Activated T-helper 17 cell treated with anti-CD3 and anti-CD28 coated beads, Interleukin-2, amount 50 U/mL, for 72 hours (primary cell): ENCODE measurements around the gene CTSS. TPM values are rescaled to one million over a fixed set of nuclear protein-coding genes. Genes with fewer than 3 reads are reported as not detected.
"Not testable (repeated sequence)": the region's sequence is repeated elsewhere in the genome, so short reads cannot be mapped to it uniquely, and the experiment has no call there.

Experiments used
- ATAC-seq: fragments of 150-1000 bp; cut with Tn5 transposase; replicated peaks from 2 replicates; pipeline ENCODE4 v1.10.0; 2021; ENCODE audit warnings: mild to moderate bottlenecking, moderate library complexity
- H3K27ac Mint-ChIP-seq: one replicate; pipeline ENCODE4 v1.8.0; 2022; ENCODE audit warnings: mixed read lengths
- H3K27me3 Mint-ChIP-seq: one replicate; pipeline ENCODE4 v1.8.0; 2022; ENCODE audit warnings: mixed read lengths
- H3K36me3 Mint-ChIP-seq: one replicate; pipeline ENCODE4 v1.8.0; 2022; ENCODE audit warnings: low read depth, mild to moderate bottlenecking, mixed read lengths
- H3K4me1 Mint-ChIP-seq: one replicate; pipeline ENCODE4 v1.8.0; 2022; ENCODE audit warnings: mixed read lengths
- H3K4me3 Mint-ChIP-seq: one replicate; pipeline ENCODE4 v1.8.0; 2022; ENCODE audit warnings: mild to moderate bottlenecking, mixed read lengths
- H3K9me3 Mint-ChIP-seq: one replicate; pipeline ENCODE4 v1.8.0; 2022; ENCODE audit warnings: mixed read lengths
- total RNA-seq, 2 donors: library from RNA; stranded (reverse); gene quantifications; one replicate each; pipeline ENCODE4 v1.2.3, GENCODE V29; 2022

Gene CTSS
- total RNA-seq = 10 to 100 TPM; 61.3 to 71.0 TPM

- Mint-ChIP-seq H3K27me3 (no peaks in the 10 kb centered on the region), H3K36me3 (peaks cover 22% of the 10 kb centered on the region), H3K27ac (peak within 1 kb of the TSS; percentile 98), H3K4me1 (peaks cover 23% of the 10 kb centered on the region), H3K4me3 (peak within 1 kb of the TSS; percentile 99), H3K9me3 (no peaks in the 10 kb centered on the region)
- ATAC-seq = peak; percentile 96
Measured at GRCh38 chr1:150765296-150765976, at the start of gene CTSS. Gene CTSS, minus strand, starts transcription at chr1:150765778. Its CDS starts 1,015 bp downstream, at chr1:150764763.

DNA sequence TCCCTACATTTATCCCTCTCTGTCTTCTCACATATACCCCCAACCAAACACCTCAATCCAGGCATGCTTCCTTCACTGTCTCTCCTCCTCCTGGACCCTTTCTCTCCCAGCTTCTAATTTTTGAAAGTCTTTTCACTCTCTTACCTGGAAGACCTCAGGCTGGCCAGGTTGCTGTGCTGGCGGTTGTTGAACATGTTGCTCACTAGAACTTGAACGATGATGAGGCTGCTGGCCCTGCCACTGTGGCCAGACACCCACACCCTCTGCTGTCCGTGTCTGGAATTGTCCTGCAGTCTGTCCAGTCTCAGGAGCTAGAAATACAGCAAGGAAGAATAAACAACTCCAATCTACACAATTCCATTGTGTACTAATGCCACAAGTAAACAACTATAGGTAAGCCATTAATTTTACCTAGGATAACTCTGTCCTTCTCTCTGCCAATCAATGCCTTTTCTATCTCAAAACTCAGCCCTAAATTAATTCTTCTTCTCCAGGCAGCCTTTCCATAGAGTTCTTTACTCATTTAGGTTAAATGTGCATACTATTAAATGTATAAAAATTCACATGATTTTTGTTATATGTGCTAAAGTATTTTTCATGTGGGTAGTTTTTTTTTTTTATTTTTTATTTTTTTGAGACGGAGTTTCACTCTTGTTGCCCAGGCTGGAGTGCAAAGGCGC is 47.6 kb upstream of the CTSS start:
- no peaks in the 10 kb centered on the region for H3K9me3 Mint-ChIP-seq
- ATAC-seq = no peak
- peaks cover 1% of the 10 kb centered on the region for H3K4me1 Mint-ChIP-seq
- no peak overlapping the region for H3K4me3 Mint-ChIP-seq
- no peaks in the 10 kb centered on the region for H3K27me3 Mint-ChIP-seq
- no peak overlapping the region for H3K27ac Mint-ChIP-seq
- H3K36me3 Mint-ChIP-seq = no peaks in the 10 kb centered on the region

DNA sequence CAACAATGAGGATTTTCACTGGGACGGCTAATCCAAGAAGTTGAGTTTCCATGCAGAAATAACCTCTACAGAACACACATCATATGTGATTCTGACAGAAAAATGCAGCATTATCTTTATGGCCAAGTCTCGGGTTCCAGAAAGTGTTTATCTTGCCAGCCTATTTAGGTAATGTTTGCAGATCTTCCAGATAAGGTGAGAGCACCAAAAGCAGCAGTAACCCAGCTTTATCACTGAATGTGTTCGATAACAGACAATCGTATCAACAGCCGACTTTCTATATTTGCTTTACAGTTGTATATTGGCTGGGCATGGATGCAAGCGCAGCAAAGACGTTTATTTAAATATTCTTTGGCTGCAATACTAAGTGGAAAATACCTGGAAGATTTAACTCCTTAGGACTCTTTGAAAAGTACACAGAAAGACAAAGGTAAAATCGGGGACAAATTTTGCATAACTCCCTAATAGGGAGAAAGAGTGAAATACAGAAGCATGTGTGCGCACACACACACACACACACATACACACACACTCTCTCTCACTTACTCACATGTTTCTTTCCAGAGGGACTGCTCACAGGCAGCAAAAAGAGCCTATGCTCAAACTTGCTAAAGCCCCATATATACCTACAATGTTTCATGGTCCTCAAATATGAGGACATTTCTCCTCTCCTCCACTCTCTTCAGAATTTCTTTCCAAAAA is 45.5 kb upstream of the CTSS start:
- Mint-ChIP-seq H3K36me3 (no peaks in the 10 kb centered on the region), H3K9me3 (no peaks in the 10 kb centered on the region), H3K27ac (no peak overlapping the region), H3K4me3 (no peak overlapping the region), H3K27me3 (no peaks in the 10 kb centered on the region), H3K4me1 (peaks cover 9% of the 10 kb centered on the region)
- no peak for ATAC-seq

DNA sequence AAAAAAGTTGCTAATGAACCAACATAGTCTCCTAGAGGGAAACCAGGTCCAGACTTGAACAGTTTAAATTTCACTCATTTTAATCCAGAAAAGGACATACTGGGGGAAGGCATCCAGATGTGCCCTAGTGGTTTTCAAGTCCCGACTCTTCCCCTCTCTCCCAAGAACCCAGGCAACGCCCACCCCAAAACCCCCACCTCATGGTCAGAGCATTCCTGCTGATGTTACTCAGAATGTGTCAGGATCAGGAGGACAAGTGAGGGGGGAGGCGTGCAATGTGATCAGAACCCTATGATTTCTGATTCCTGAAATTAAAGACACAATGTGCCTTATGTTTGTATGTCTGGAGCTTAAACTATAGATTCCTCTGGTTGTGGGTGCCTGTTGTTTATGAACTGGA is 44.1 kb upstream of the CTSS start:
- Mint-ChIP-seq H3K4me3 (no peak overlapping the region), H3K4me1 (peaks cover 9% of the 10 kb centered on the region), H3K27me3 (no peaks in the 10 kb centered on the region), H3K27ac (no peak overlapping the region), H3K36me3 (no peaks in the 10 kb centered on the region), H3K9me3 (no peaks in the 10 kb centered on the region)
- ATAC-seq = no peak

GRCh38 chr1:150808846-150809245 is 43.3 kb upstream of the CTSS start:
- no peak overlapping the region for H3K27ac Mint-ChIP-seq
- H3K27me3 Mint-ChIP-seq = no peaks in the 10 kb centered on the region
- H3K9me3 Mint-ChIP-seq = no peaks in the 10 kb centered on the region
- H3K4me3 Mint-ChIP-seq = no peak overlapping the region
- H3K36me3 Mint-ChIP-seq = no peaks in the 10 kb centered on the region
- H3K4me1 Mint-ChIP-seq = peaks cover 9% of the 10 kb centered on the region
- ATAC-seq = no peak

DNA sequence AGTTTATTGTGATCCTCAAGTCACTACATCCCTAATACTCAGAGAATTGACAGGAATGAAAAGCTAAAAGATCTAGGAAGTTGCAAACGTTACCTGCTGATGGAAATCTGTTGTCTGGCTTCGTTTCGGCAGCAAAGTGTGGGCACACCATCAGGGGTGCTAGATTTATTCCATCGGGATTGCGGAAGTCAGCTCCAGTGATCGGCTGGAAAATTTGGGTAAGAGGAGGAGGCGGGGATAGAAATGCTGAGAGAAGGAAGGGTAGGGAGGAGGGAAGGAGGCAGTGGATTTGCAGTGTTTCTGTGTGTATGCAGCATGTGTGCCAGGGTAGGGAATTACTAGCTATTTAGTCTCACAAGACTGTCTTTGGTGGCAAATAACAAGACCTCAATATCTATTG is 42.5 kb upstream of the CTSS start, which contains the start of gene CTSK:
TSS of gene CTSK (minus strand) at position 140 of the 400 bp plus-strand sequence. CDS start 1,455 bp downstream, outside the sequence.
- no peaks in the 10 kb centered on the region for H3K9me3 Mint-ChIP-seq

GRCh38 chr1:150807249-150808023 is 41.9 kb upstream of the CTSS start:
- Mint-ChIP-seq H3K4me3 (no peak overlapping the region), H3K27me3 (no peaks in the 10 kb centered on the region), H3K36me3 (peaks cover 6% of the 10 kb centered on the region), H3K9me3 (no peaks in the 10 kb centered on the region), H3K27ac (no peak overlapping the region), H3K4me1 (peaks cover 9% of the 10 kb centered on the region)
- no peak for ATAC-seq

More for the DNA sequence above, 42.5 kb upstream of the CTSS start, which contains the start of gene CTSK:
- no peak within 1 kb of the TSS for H3K27ac Mint-ChIP-seq
- H3K27me3 Mint-ChIP-seq = no peaks in the 10 kb centered on the region
- H3K4me1 Mint-ChIP-seq = peaks cover 9% of the 10 kb centered on the region
- ATAC-seq = no peak
- peaks cover 5% of the 10 kb centered on the region for H3K36me3 Mint-ChIP-seq
- H3K4me3 Mint-ChIP-seq = no peak within 1 kb of the TSS

- no peak for ATAC-seq
- Mint-ChIP-seq H3K27ac (no peak overlapping the region), H3K4me3 (no peak overlapping the region), H3K36me3 (peaks cover 6% of the 10 kb centered on the region), H3K4me1 (peaks cover 9% of the 10 kb centered on the region), H3K27me3 (no peaks in the 10 kb centered on the region), H3K9me3 (no peaks in the 10 kb centered on the region)
Measured at GRCh38 chr1:150805899-150806298, 40.3 kb upstream of the CTSS start.

DNA sequence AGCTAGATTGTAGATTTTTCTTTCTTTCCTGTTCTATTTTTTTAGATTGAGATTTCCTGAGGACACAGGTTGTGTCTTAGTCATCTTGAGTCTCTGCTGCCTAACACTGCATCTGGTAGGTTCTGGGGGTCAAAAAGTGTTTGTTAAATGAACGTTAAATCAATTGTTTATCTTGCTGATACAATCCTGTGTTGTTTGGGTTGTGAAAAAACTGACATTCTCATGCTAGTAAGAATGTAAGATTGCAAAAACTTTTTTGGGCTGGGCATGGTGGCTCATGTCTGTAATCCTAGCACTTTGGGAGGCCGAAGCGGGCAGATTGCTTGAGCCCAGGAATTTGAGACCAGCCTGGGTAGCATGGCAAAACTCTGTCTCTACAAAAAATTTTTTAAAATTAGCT is 39.1 kb upstream of the CTSS start:
- Mint-ChIP-seq H3K4me1 (peaks cover 9% of the 10 kb centered on the region), H3K4me3 (no peak overlapping the region), H3K27ac (no peak overlapping the region), H3K9me3 (no peaks in the 10 kb centered on the region), H3K27me3 (no peaks in the 10 kb centered on the region), H3K36me3 (peaks cover 6% of the 10 kb centered on the region)
- ATAC-seq = no peak

DNA sequence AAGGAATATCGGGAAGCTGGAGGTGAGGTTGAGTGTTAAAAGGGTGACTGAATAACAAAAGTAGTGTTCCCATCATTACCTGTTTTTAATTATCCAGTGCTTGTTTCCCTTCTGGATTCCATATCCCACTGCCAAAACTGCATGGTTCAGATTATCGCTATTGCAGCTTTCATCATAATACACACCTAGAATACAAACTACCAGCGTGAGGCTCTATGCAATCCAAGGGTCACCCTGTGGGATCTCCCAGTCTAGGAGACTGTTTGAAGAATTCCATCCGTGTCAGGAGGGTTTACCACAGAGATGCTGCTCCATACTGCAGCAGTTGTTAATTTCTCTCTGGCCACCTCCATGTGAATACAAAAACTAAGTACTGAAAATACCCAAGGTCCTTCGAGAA is 33.5 kb upstream of the CTSS start:
- Mint-ChIP-seq H3K36me3 (peaks cover 33% of the 10 kb centered on the region), H3K4me3 (no peak overlapping the region), H3K9me3 (no peaks in the 10 kb centered on the region), H3K27me3 (no peaks in the 10 kb centered on the region), H3K27ac (no peak overlapping the region), H3K4me1 (no peaks in the 10 kb centered on the region)
- no peak for ATAC-seq

- no peak for ATAC-seq
- Mint-ChIP-seq H3K27me3 (no peaks in the 10 kb centered on the region), H3K27ac (no peak overlapping the region), H3K4me3 (no peak overlapping the region), H3K4me1 (no peaks in the 10 kb centered on the region), H3K36me3 (peaks cover 32% of the 10 kb centered on the region), H3K9me3 (no peaks in the 10 kb centered on the region)
Measured at GRCh38 chr1:150798525-150798924, 32.9 kb upstream of the CTSS start.

- Mint-ChIP-seq H3K36me3 (peaks cover 27% of the 10 kb centered on the region), H3K4me1 (no peaks in the 10 kb centered on the region), H3K27ac (no peak overlapping the region), H3K27me3 (no peaks in the 10 kb centered on the region), H3K4me3 (no peak overlapping the region), H3K9me3 (no peaks in the 10 kb centered on the region)
- no peak for ATAC-seq
Measured at GRCh38 chr1:150796374-150796773, 30.8 kb upstream of the CTSS start.

DNA sequence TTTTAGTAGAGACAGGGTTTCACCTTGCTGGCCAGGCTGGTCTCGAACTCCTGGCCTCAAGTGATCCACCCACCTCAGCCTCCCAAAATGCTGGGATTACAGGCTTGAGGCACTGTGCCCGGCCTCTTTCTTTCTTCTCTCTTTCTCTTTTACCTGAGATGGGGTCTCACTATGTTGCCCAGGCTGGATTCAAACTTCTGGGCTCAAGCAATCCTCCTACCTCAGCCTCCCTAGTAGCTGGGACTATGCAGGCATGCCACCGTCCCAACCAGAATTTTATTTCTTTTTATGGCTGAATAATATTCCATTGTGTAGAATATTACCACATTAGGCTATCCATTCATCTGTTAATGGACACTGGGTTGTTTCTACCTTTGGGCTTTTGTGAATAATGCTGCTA is 28.2 kb upstream of the CTSS start:
- H3K4me1 Mint-ChIP-seq, H3K27ac Mint-ChIP-seq, H3K4me3 Mint-ChIP-seq, H3K27me3 Mint-ChIP-seq, H3K9me3 Mint-ChIP-seq, ATAC-seq: not testable (repeated sequence)
- H3K36me3 Mint-ChIP-seq = peaks cover 18% of the 10 kb centered on the region

DNA sequence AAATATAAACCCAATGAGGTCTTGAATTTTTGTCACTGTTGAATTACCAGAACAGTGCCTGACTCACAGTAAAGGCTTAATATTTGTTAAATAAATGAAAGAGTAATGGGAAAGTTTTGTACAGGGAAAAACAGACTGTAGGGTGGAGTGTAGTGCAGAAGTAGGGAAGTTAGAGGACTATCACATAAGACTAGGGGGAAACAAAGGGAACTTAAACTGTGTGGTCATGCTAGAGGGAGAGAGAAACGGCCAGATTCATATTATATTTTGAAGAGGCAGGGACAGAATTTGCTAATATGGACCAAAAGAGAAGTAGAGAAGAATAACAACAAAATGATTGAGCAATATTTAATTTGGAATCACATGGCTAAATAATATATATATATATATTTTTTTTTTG is 27.6 kb upstream of the CTSS start:
- no peaks in the 10 kb centered on the region for H3K4me1 Mint-ChIP-seq
- no peaks in the 10 kb centered on the region for H3K27me3 Mint-ChIP-seq
- H3K9me3 Mint-ChIP-seq = no peaks in the 10 kb centered on the region
- no peak overlapping the region for H3K4me3 Mint-ChIP-seq
- peaks cover 12% of the 10 kb centered on the region for H3K36me3 Mint-ChIP-seq
- H3K27ac Mint-ChIP-seq = no peak overlapping the region
- no peak for ATAC-seq
